Measurements from ENCODE around the gene KRT34. TPM values are rescaled to one million over a fixed set of nuclear protein-coding genes. Genes with fewer than 3 reads are reported as not detected.

The KRT34 gene
- polyA plus RNA-seq, 1 of the 3 experiments (the other 2 are of a cell fraction): 0.08 TPM

DNA sequence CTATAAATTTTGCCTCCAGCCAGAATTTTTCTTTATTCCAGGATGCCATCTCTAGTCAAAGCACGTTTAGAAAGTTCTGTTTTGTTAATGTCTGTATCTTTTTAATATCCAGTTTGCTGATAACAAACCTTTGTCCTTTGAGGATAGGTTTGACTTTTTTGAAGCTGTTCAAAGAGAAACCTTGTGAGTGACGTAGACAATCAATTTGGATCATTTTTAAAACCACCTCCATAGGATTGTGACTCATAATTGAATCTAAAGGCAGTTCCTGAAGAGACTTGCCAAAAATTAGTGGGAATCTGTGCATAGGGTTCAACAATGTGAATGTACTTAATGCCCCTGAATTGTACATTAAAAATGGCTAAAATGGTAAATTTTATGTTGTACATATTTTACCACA, 9.4 kb upstream of the KRT34 start:
- H3K27ac ChIP-seq (ENCODE audit: low read depth in 2 of 2, low read length in 1 of 2): no peak overlapping the region
- H3K9me2 ChIP-seq: no peaks in the 10 kb centered on the region
- no peaks in the 10 kb centered on the region for H4K20me1 ChIP-seq (ENCODE audit: insufficient read depth)
- H3F3A ChIP-seq (replicated peaks; ENCODE audit: insufficient read depth): no peaks in the 10 kb centered on the region
- no peak overlapping the region for H3K4me3 ChIP-seq (ENCODE audit: low read depth in 2 of 2, low read length in 1 of 2)
- WGBS (ENCODE audit: low lambda C conversion rate): 31% methylated on average over 2 of the region's 2 CpGs
- DNase-seq: no peak
- no peak overlapping the region for H3K9ac ChIP-seq
- H3K79me2 ChIP-seq (ENCODE audit: insufficient read depth): no peaks in the 10 kb centered on the region
- TF ChIP-seq FOXJ3 (CRISPR knock-in tag; IDR thresholded peaks at IDR 0.05) (no peak), FOSL2 (IDR thresholded peaks at IDR 0.05; ENCODE audit: borderline replicate concordance, low read depth) (no peak), SMC3 (IDR thresholded peaks at IDR 0.05; ENCODE audit: low read depth, low read length) (no peak), POLR2AphosphoS5 (IDR thresholded peaks at IDR 0.05; ENCODE audit: low read depth, low read length) (no peak), MXI1 (IDR thresholded peaks at IDR 0.05; ENCODE audit: low read depth, low read length) (no peak), SIN3A (IDR thresholded peaks at IDR 0.05; ENCODE audit: borderline replicate concordance, low read depth, low read length) (no peak), RCOR1 (IDR thresholded peaks at IDR 0.05; ENCODE audit: low read length) (no peak), RAD21 (IDR thresholded peaks at IDR 0.05; ENCODE audit: low read length) (no peak), MEF2A (IDR thresholded peaks at IDR 0.05; ENCODE audit: borderline replicate concordance, low read depth) (no peak)
- TF ChIP-seq, protein P1, sequence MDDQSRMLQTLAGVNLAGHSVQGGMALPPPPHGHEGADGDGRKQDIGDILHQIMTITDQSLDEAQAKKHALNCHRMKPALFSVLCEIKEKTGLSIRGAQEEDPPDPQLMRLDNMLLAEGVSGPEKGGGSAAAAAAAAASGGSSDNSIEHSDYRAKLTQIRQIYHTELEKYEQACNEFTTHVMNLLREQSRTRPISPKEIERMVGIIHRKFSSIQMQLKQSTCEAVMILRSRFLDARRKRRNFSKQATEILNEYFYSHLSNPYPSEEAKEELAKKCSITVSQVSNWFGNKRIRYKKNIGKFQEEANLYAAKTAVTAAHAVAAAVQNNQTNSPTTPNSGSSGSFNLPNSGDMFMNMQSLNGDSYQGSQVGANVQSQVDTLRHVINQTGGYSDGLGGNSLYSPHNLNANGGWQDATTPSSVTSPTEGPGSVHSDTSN (IDR thresholded peaks at IDR 0.05): no peak
- TF ChIP-seq, protein P2, sequence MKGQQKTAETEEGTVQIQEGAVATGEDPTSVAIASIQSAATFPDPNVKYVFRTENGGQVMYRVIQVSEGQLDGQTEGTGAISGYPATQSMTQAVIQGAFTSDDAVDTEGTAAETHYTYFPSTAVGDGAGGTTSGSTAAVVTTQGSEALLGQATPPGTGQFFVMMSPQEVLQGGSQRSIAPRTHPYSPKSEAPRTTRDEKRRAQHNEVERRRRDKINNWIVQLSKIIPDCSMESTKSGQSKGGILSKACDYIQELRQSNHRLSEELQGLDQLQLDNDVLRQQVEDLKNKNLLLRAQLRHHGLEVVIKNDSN (IDR thresholded peaks at IDR 0.05; ENCODE audit: borderline replicate concordance, low read depth): no peak
- TF ChIP-seq, protein P3, sequence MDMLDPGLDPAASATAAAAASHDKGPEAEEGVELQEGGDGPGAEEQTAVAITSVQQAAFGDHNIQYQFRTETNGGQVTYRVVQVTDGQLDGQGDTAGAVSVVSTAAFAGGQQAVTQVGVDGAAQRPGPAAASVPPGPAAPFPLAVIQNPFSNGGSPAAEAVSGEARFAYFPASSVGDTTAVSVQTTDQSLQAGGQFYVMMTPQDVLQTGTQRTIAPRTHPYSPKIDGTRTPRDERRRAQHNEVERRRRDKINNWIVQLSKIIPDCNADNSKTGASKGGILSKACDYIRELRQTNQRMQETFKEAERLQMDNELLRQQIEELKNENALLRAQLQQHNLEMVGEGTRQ (IDR thresholded peaks at IDR 0.05; ENCODE audit: borderline replicate concordance, low read depth, low read length): no peak
- H3K9me3 ChIP-seq: no peaks in the 10 kb centered on the region
- H3K4me1 ChIP-seq (ENCODE audit: control insufficient read depth in 1 of 2, insufficient read depth in 2 of 2, low read depth in 1 of 2, low read length in 1 of 2): peaks cover 0 to 4% of the 10 kb centered on the region in 2 experiments; a peak in 1 of 4 replicates
- H3K27me3 ChIP-seq (ENCODE audit: insufficient read depth): no peaks in the 10 kb centered on the region
- ChIA-PET POLR2A (no interaction called here), CTCF (interaction anchor here (1.6 to 2.3 kb wide), 2 partner anchors 14 to 158 kb away, joined by 7 to 14 read pairs; no protein-coding TSS in a partner anchor)
- no peak overlapping the region for H2AFZ ChIP-seq (ENCODE audit: low read depth)
- H3K36me3 ChIP-seq (replicated peaks in 1 of 2; ENCODE audit: control insufficient read depth in 1 of 2, insufficient read depth in 2 of 2, low read length in 1 of 2): no peaks in the 10 kb centered on the region
- no peak overlapping the region for H3K4me2 ChIP-seq

DNA sequence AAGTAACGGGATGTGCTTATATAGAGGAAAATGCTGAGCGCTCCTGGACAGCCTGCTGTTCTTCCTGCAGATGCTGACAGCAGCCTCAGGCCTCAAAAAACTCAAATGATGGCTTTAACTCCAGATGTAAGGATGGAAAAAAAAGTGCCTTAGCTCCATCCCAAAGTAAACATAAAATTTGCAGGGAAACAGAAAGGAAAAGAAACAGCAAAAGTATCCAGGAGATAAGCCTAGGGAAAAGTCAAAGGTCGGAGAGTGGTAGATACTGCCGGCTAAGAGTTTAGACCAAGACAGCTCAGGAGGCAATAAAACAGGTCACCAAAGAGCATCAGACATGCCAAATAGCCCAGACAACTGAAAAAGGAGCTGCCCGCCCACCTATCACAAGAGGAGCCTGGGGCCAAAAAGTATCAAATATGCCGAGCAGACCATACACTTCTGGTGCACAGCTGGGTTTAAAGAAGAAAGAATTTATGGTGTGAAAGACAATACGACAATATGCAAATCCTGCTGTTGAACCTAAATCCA, 8.4 kb upstream of the KRT34 start:
- CTCF ChIA-PET: interaction anchor here (1.6 to 2.3 kb wide), 2 partner anchors 15 to 159 kb away, joined by 7 to 14 read pairs; no protein-coding TSS in a partner anchor
- H3K9me3 ChIP-seq: no peaks in the 10 kb centered on the region
- peaks cover 0 to 4% of the 10 kb centered on the region in 2 experiments; a peak in 1 of 4 replicates for H3K4me1 ChIP-seq (ENCODE audit: control insufficient read depth in 1 of 2, insufficient read depth in 2 of 2, low read depth in 1 of 2, low read length in 1 of 2)
- no peak overlapping the region for H2AFZ ChIP-seq (ENCODE audit: low read depth)
- POLR2A ChIA-PET: no interaction called here
- no peaks in the 10 kb centered on the region for H3K27me3 ChIP-seq (ENCODE audit: insufficient read depth)
- DNase-seq: no peak
- no peak overlapping the region for H3K4me3 ChIP-seq (ENCODE audit: low read depth in 2 of 2, low read length in 1 of 2)
- no peak overlapping the region for H3K9ac ChIP-seq
- no peak overlapping the region for H3K4me2 ChIP-seq
- H3K27ac ChIP-seq (ENCODE audit: low read depth in 2 of 2, low read length in 1 of 2): no peak overlapping the region
- H3F3A ChIP-seq (replicated peaks; ENCODE audit: insufficient read depth): no peaks in the 10 kb centered on the region
- no peaks in the 10 kb centered on the region for H4K20me1 ChIP-seq (ENCODE audit: insufficient read depth)
- 76% methylated on average over 7 of the region's 7 CpGs for WGBS (ENCODE audit: low lambda C conversion rate)
- TF ChIP-seq, protein P4, sequence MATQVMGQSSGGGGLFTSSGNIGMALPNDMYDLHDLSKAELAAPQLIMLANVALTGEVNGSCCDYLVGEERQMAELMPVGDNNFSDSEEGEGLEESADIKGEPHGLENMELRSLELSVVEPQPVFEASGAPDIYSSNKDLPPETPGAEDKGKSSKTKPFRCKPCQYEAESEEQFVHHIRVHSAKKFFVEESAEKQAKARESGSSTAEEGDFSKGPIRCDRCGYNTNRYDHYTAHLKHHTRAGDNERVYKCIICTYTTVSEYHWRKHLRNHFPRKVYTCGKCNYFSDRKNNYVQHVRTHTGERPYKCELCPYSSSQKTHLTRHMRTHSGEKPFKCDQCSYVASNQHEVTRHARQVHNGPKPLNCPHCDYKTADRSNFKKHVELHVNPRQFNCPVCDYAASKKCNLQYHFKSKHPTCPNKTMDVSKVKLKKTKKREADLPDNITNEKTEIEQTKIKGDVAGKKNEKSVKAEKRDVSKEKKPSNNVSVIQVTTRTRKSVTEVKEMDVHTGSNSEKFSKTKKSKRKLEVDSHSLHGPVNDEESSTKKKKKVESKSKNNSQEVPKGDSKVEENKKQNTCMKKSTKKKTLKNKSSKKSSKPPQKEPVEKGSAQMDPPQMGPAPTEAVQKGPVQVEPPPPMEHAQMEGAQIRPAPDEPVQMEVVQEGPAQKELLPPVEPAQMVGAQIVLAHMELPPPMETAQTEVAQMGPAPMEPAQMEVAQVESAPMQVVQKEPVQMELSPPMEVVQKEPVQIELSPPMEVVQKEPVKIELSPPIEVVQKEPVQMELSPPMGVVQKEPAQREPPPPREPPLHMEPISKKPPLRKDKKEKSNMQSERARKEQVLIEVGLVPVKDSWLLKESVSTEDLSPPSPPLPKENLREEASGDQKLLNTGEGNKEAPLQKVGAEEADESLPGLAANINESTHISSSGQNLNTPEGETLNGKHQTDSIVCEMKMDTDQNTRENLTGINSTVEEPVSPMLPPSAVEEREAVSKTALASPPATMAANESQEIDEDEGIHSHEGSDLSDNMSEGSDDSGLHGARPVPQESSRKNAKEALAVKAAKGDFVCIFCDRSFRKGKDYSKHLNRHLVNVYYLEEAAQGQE (IDR thresholded peaks at IDR 0.05; ENCODE audit: low read depth, low read length): no peak
- no peak for TF ChIP-seq MXI1 (IDR thresholded peaks at IDR 0.05; ENCODE audit: low read depth, low read length)
- TF ChIP-seq EP300 (IDR thresholded peaks at IDR 0.05; ENCODE audit: borderline replicate concordance in 1 of 2, low read depth in 1 of 2, low read length in 1 of 2): no peak
- no peaks in the 10 kb centered on the region for H3K79me2 ChIP-seq (ENCODE audit: insufficient read depth)
- H3K36me3 ChIP-seq (replicated peaks in 1 of 2; ENCODE audit: control insufficient read depth in 1 of 2, insufficient read depth in 2 of 2, low read length in 1 of 2): no peaks in the 10 kb centered on the region
- H3K9me2 ChIP-seq: no peaks in the 10 kb centered on the region
